ENCODE results near the gene KLHDC9. TPM values are rescaled to one million over a fixed set of nuclear protein-coding genes. Genes with fewer than 3 reads are reported as not detected.

The KLHDC9 gene
- total and polyA plus RNA-seq, 2 of the 8 experiments (the other 6 are each of a cell fraction or from before 2014, with no cell fraction given): 6.5 to 15.6 TPM

GRCh38 chr1:161113915-161114314 is 15.8 kb downstream of the KLHDC9 start:
- DNase-seq (ENCODE audit: low read depth in 1 of 2, low spot score in 2 of 2): no peak
- POLR2A ChIA-PET (ENCODE audit: partially characterized antibody): interaction anchor here (1.4 kb wide), 1 partner anchor 13 kb away, joined by 3 read pairs; no protein-coding TSS in a partner anchor
- Histone ChIP-seq H3K9me3 (ENCODE audit: insufficient read depth in 2 of 2, low read depth in 1 of 2, low read length in 1 of 2) (no peaks in the 10 kb centered on the region), H3K27ac (ENCODE audit: low read depth, low read length) (no peak overlapping the region), H3K4me2 (ENCODE audit: insufficient read depth in 1 of 2, low read depth in 2 of 2, low read length in 2 of 2) (no peak overlapping the region), H2BK12ac (ENCODE audit: low read depth, low read length) (no peak overlapping the region), H2AK5ac (ENCODE audit: low read depth, low read length) (no peak overlapping the region), H3K9ac (replicated peaks in 1 of 4; ENCODE audit: extremely low read depth in 1 of 4, low read depth in 3 of 4, low read length in 3 of 4) (no peak overlapping the region), H3K56ac (replicated peaks; ENCODE audit: insufficient read length, low read depth, low read length) (no peak overlapping the region), H4K5ac (ENCODE audit: insufficient read length, low read depth, low read length) (no peak overlapping the region), H3K23ac (ENCODE audit: insufficient read length) (no peak overlapping the region), H2BK5ac (ENCODE audit: low read depth, low read length) (no peak overlapping the region), H3K79me1 (ENCODE audit: low read depth, low read length) (peaks cover 14% of the 10 kb centered on the region), H3K4me3 (ENCODE audit: extremely low read depth in 1 of 4, insufficient read depth in 2 of 4, low read depth in 3 of 4, low read length in 4 of 4) (no peak overlapping the region), H3K23me2 (ENCODE audit: low read depth, low read length) (peaks cover 11% of the 10 kb centered on the region), H4K20me1 (replicated peaks in 1 of 2; ENCODE audit: control insufficient read depth in 1 of 2, insufficient read depth in 2 of 2, low read length in 2 of 2) (peaks cover 0 to 3% of the 10 kb centered on the region in 2 experiments), H3K4ac (replicated peaks; ENCODE audit: insufficient read length, low read depth, low read length) (no peak overlapping the region), H3K4me1 (replicated peaks in 1 of 4; ENCODE audit: control insufficient read depth in 3 of 4, insufficient read depth in 4 of 4, low read length in 3 of 4) (peaks cover 3 to 4% (median 3%) of the 10 kb centered on the region in 4 experiments; a peak in 6 of 7 replicates), H3K79me2 (ENCODE audit: control insufficient read depth in 1 of 2, insufficient read depth in 2 of 2, low read length in 2 of 2) (peaks cover 4 to 75% of the 10 kb centered on the region in 2 experiments; a peak in 3 of 4 replicates), H4K8ac (ENCODE audit: extremely low read depth, insufficient read depth, low read length) (no peak overlapping the region), H2BK20ac (ENCODE audit: low read length) (no peak overlapping the region), H2BK15ac (ENCODE audit: low read length) (no peak overlapping the region), H4K91ac (replicated peaks; ENCODE audit: insufficient read length, low read length) (no peak overlapping the region), H3K27me3 (replicated peaks in 1 of 4; ENCODE audit: control insufficient read depth in 3 of 4, extremely low read depth in 1 of 4, insufficient read depth in 3 of 4, low read length in 3 of 4) (no peaks in the 10 kb centered on the region), H3K18ac (ENCODE audit: extremely low read depth, low read length) (no peak overlapping the region), H3K36me3 (ENCODE audit: control insufficient read depth in 2 of 4, insufficient read depth in 4 of 4, low read length in 3 of 4) (peaks cover 0 to 3% (median 0%) of the 10 kb centered on the region in 4 experiments; a peak in 1 of 8 replicates), H3K14ac (ENCODE audit: insufficient read length) (no peak overlapping the region), H2AFZ (ENCODE audit: low read length) (no peak overlapping the region), H2BK120ac (replicated peaks; ENCODE audit: low read depth, low read length) (no peak overlapping the region)
- TF ChIP-seq YY1 (IDR thresholded peaks at IDR 0.05; ENCODE audit: low read depth, low read length) (no peak), TCF12 (IDR thresholded peaks at IDR 0.05; ENCODE audit: low read depth, low read length) (no peak), ATF3 (IDR thresholded peaks at IDR 0.05; ENCODE audit: insufficient read depth, low read depth, low read length) (no peak), CHD1 (IDR thresholded peaks at IDR 0.05; ENCODE audit: low read depth, low read length) (no peak), TEAD4 (IDR thresholded peaks at IDR 0.05; ENCODE audit: low read depth, low read length) (no peak)
- CTCF ChIA-PET (ENCODE audit: partially characterized antibody): interaction anchor here (5.0 kb wide), 1 partner anchor 16 kb away, joined by 33 read pairs; the partner anchor contains the start of gene KLHDC9
- 88% methylated on average over 1 of the region's 1 CpG; no CpG with 5 or more reads in 1 of the 2 experiments for WGBS, 2 experiments (ENCODE audit: extremely low coverage in 1 of 2, insufficient coverage in 1 of 2, insufficient read length in 1 of 2, insufficient replicate concordance in 2 of 2, low coverage in 1 of 2, low lambda C conversion rate in 2 of 2, missing lambda C conversion rate in 1 of 2)
- FAIRE-seq: no peak
